HCT116 (cell line): Measurements from ENCODE around the gene KAZN. TPM values are rescaled to one million over a fixed set of nuclear protein-coding genes. Genes with fewer than 3 reads are reported as not detected.

Source experiments
- ATAC-seq: fragments of 200-7000 bp; cut with Tn5 transposase; 2 replicates; pipeline ENCODE4 v1.9.1; 2020; ENCODE audit warnings: mild to moderate bottlenecking, moderate library complexity
- BruUV-seq: library from RNA; stranded (reverse); fragments of 400-500 nt; replicated peaks from 2 replicates; lab custom pipeline; 2021; lab: Mats Ljungman, UMichigan
- CTCF ChIA-PET: fragments of 300-600 bp; sonication (Branson Sonifier 250); formaldehyde crosslinking; loops from one replicate; lab custom pipeline; 2021; ENCODE audit warnings: antibody characterized with exemption; lab: Charles Lee
- POLR2A ChIA-PET: fragments of 300-600, 350-600 bp; sonication (Branson Sonifier 250); formaldehyde crosslinking; loops from one replicate; lab custom pipeline; 2021; ENCODE audit warnings: antibody characterized with exemption; lab: Charles Lee
- RAD21 ChIA-PET, 2 experiments: fragments of 300-600 bp; sonication (Branson Sonifier 250); formaldehyde crosslinking; loops; one replicate each; lab custom pipeline; 2023; ENCODE audit warnings: low total read pairs in 2 of 2; ENCODE audit not compliant: uncharacterized antibody in 2 of 2, unreplicated experiment in 2 of 2, low non-redundant PET in 1 of 2; lab: Charles Lee
- DNase-seq: peaks from one replicate; pipeline ENCODE4 v3.0.0-alpha.2; 2010; ENCODE audit warnings: low read depth, low spot score
- H2AFZ ChIP-seq: fragments of 200-600 bp; shearing (Covaris generic), sonication (generic); 2 replicates; pipeline ENCODE4 v1.6.1; 2017; ENCODE audit warnings: low read depth, mixed run types, mixed read lengths, antibody characterized with exemption, low read length; ENCODE audit not compliant: poor library complexity, severe bottlenecking
- H3K27ac ChIP-seq: 2 replicates; pipeline ENCODE4 v1.5.1; 2012; ENCODE audit warnings: low read depth, low read length
- H3K27me3 ChIP-seq: fragments of 200-600 bp; sonication (generic); 2 replicates; pipeline ENCODE4 v1.6.1; 2016; ENCODE audit warnings: mixed run types, low read length, mixed read lengths; ENCODE audit not compliant: insufficient read depth
- H3K36me3 ChIP-seq, 2 experiments: fragments of 200-500 bp in 1 of 2; fragments of 200-600 bp in 1 of 2; sonication (Bioruptor generic) in 1 of 2; sonication (generic) in 1 of 2; 2 replicates each; pipeline versions ENCODE4 v1.5.1 to v1.6.1; 2014 to 2016; ENCODE audit warnings: low read length in 2 of 2, inconsistent platforms in 1 of 2, mixed read lengths in 1 of 2, mixed run types in 1 of 2; ENCODE audit not compliant: insufficient read depth in 2 of 2, control insufficient read depth in 1 of 2
- H3K4me1 ChIP-seq, 2 experiments: fragments of 200-600 bp in 1 of 2; sonication (generic) in 1 of 2; 2 replicates each; pipeline versions ENCODE4 v1.5.1 to v1.6.1; 2012 to 2017; ENCODE audit warnings: low read length in 2 of 2, inconsistent platforms in 1 of 2, mild to moderate bottlenecking in 1 of 2, mixed read lengths in 1 of 2, mixed run types in 1 of 2, moderate library complexity in 1 of 2; ENCODE audit not compliant: insufficient read depth in 2 of 2, control insufficient read depth in 1 of 2
- H3K4me2 ChIP-seq: fragments of 200-600 bp; sonication (generic); 2 replicates; pipeline ENCODE4 v1.6.1; 2017; ENCODE audit warnings: mixed run types, low read length, mixed read lengths
- H3K4me3 ChIP-seq, 2 experiments: fragments of 200-600 bp in 1 of 2; sonication (generic) in 1 of 2; replicated peaks in 1 of 2; 2 replicates each; pipeline ENCODE4 v1.5.1; 2011 to 2016; ENCODE audit warnings: low read length in 2 of 2, control low read depth in 1 of 2, low read depth in 1 of 2, mild to moderate bottlenecking in 1 of 2, mixed read lengths in 1 of 2, mixed run types in 1 of 2
- H3K79me2 ChIP-seq: fragments of 200-600 bp; sonication (generic); 2 replicates; pipeline ENCODE4 v1.6.1; 2017; ENCODE audit warnings: mild to moderate bottlenecking, mixed run types, low read length, moderate library complexity, mixed read lengths; ENCODE audit not compliant: insufficient read depth
- H3K9ac ChIP-seq: fragments of 200-600 bp; sonication (generic); 2 replicates; pipeline ENCODE4 v1.6.1; 2016; ENCODE audit warnings: low read length, mixed read lengths
- H3K9me2 ChIP-seq: fragments of 200-600 bp; sonication (generic), shearing (Covaris generic); 2 replicates; pipeline ENCODE4 v1.6.1; 2017; ENCODE audit warnings: mixed run types, mild to moderate bottlenecking, moderate library complexity; ENCODE audit not compliant: insufficient read depth
- H3K9me3 ChIP-seq, 2 experiments: fragments of 200-500 bp in 1 of 2; fragments of 200-600 bp in 1 of 2; sonication (Bioruptor generic) in 1 of 2; sonication (generic) in 1 of 2; 2 replicates each; pipeline ENCODE4 v1.6.1; 2014 to 2017; ENCODE audit warnings: low read length in 2 of 2, mixed read lengths in 2 of 2, inconsistent platforms in 1 of 2, low read depth in 1 of 2, mild to moderate bottlenecking in 1 of 2, mixed run types in 1 of 2, moderate library complexity in 1 of 2; ENCODE audit not compliant: control insufficient read depth in 1 of 2, insufficient read depth in 1 of 2
- H4K20me1 ChIP-seq: fragments of 200-600 bp; sonication (generic), shearing (Covaris generic); 2 replicates; pipeline ENCODE4 v1.6.1; 2017; ENCODE audit warnings: mixed run types, mild to moderate bottlenecking, moderate library complexity; ENCODE audit not compliant: insufficient read depth
- ATF3 ChIP-seq: IDR thresholded peaks from 2 replicates; pipeline ENCODE4 v1.6.1; 2012
- EZH2 ChIP-seq: fragments of 200-600 bp; sonication (generic); IDR thresholded peaks from 2 replicates; pipeline ENCODE4 v1.6.1; 2017; ENCODE audit warnings: antibody characterized with exemption, mixed run types
- FOSL1 ChIP-seq: IDR thresholded peaks from 2 replicates; pipeline ENCODE4 v1.6.1; 2012; ENCODE audit warnings: low read depth
- POLR2AphosphoS5 ChIP-seq: IDR thresholded peaks from 2 replicates; pipeline ENCODE4 v1.6.1; 2011; ENCODE audit warnings: mild to moderate bottlenecking, low read depth, low read length, moderate library complexity
- RAD21 ChIP-seq: IDR thresholded peaks from 2 replicates; pipeline ENCODE4 v1.6.1; 2012; ENCODE audit warnings: low read depth, mild to moderate bottlenecking
- ZNF274 ChIP-seq: fragments of 200-500 bp; sonication (Bioruptor generic); IDR thresholded peaks from 2 replicates; pipeline ENCODE4 v1.6.1; 2014; ENCODE audit warnings: mild to moderate bottlenecking, low read depth, low read length, inconsistent platforms
- intact Hi-C: fragments of 100-400 bp; cut with micrococcal nuclease; formaldehyde crosslinking; loops from 2 replicates; pipeline ENCODE4 v1.10.0; 2022
- total RNA-seq: library from RNA; stranded (reverse); gene quantifications from one replicate; pipeline ENCODE4 v1.2.1, GENCODE V29; 2021; ENCODE audit not compliant: unreplicated experiment
- TF ChIP-seq, protein P1 (sequence below): IDR thresholded peaks from 2 replicates; pipeline ENCODE4 v1.6.1; 2012; ENCODE audit warnings: low read depth
- TF ChIP-seq, protein P2 (sequence below): IDR thresholded peaks from 2 replicates; pipeline ENCODE4 v1.6.1; 2011; ENCODE audit warnings: mild to moderate bottlenecking, low read length, moderate library complexity; ENCODE audit not compliant: insufficient replicate concordance; ENCODE audit errors: extremely low read depth

The KAZN gene
- total RNA-seq, 1 experiment from 2014 or later: 13.4 TPM

DNA sequence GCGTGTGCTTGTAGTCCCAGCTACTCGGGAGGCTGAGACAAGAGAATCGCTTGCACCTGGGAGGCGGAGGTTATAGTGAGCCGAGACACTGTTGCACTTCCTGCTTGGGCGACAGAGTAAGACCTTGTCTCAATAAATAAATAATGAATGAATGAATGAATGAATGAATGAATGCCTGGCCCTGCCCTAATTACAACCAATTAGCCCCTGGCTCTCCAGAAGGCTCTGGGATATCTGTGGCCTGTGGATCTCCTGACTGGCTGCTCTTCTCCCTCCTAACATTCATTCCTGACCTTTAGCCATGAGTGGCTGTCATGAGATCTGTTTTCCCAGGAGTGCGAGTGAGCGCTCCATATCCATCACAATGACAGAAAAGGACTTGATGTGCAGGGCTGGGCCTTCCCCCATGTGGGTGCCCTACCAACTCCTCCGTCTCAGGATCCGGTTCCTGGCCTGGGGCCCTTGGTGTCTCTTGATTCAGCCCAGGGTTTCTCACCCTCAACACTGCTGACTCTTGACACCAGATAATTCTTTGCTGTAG, 311.5 kb downstream of the KAZN start (continued):
- TF ChIP-seq, protein P1, sequence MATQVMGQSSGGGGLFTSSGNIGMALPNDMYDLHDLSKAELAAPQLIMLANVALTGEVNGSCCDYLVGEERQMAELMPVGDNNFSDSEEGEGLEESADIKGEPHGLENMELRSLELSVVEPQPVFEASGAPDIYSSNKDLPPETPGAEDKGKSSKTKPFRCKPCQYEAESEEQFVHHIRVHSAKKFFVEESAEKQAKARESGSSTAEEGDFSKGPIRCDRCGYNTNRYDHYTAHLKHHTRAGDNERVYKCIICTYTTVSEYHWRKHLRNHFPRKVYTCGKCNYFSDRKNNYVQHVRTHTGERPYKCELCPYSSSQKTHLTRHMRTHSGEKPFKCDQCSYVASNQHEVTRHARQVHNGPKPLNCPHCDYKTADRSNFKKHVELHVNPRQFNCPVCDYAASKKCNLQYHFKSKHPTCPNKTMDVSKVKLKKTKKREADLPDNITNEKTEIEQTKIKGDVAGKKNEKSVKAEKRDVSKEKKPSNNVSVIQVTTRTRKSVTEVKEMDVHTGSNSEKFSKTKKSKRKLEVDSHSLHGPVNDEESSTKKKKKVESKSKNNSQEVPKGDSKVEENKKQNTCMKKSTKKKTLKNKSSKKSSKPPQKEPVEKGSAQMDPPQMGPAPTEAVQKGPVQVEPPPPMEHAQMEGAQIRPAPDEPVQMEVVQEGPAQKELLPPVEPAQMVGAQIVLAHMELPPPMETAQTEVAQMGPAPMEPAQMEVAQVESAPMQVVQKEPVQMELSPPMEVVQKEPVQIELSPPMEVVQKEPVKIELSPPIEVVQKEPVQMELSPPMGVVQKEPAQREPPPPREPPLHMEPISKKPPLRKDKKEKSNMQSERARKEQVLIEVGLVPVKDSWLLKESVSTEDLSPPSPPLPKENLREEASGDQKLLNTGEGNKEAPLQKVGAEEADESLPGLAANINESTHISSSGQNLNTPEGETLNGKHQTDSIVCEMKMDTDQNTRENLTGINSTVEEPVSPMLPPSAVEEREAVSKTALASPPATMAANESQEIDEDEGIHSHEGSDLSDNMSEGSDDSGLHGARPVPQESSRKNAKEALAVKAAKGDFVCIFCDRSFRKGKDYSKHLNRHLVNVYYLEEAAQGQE: no peak
- TF ChIP-seq ZNF274 (no peak), POLR2AphosphoS5 (no peak), RAD21 (no peak), EZH2 (no peak)

DNA sequence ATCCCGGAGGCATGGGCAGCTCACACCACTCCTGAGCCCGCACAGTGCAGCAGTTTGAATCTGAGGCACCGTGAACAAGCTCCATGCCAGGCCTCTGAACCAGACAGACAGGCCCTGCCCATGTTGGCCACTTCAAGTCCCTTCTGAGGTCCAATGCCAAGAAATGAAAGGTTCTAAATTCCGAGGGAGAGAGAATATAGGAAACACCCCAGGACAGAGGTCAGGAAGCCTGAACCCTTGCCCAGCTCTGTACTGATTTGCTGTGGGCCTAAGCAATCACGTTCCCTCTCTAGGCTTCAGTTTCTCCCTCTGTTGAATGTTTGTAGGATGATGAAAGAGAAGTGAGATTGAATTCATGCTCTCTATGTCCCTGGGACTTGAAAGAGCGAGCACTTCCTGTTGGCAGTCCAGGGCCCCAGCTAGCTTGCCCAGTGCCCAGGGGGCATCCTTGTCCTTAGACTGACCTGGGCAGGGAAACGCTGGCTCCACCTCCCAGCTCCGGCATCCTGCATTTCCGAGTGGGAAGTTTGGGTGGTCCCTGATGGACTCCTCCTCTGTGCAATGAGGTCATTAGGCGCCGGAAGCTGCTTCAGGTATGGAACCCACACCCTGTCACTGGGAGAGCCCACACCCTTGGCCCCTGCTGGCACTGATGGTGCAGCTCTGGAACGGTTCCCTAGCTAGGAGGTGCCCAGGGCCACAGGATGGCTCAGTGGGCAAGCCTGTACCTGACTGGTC, 312.7 kb downstream of the KAZN start:
- no peaks in the 10 kb centered on the region for H3K36me3 ChIP-seq
- no peaks in the 10 kb centered on the region for H3K27me3 ChIP-seq
- TF ChIP-seq EZH2 (no peak), FOSL1 (no peak), ATF3 (no peak), POLR2AphosphoS5 (no peak)
- TF ChIP-seq, protein P2, sequence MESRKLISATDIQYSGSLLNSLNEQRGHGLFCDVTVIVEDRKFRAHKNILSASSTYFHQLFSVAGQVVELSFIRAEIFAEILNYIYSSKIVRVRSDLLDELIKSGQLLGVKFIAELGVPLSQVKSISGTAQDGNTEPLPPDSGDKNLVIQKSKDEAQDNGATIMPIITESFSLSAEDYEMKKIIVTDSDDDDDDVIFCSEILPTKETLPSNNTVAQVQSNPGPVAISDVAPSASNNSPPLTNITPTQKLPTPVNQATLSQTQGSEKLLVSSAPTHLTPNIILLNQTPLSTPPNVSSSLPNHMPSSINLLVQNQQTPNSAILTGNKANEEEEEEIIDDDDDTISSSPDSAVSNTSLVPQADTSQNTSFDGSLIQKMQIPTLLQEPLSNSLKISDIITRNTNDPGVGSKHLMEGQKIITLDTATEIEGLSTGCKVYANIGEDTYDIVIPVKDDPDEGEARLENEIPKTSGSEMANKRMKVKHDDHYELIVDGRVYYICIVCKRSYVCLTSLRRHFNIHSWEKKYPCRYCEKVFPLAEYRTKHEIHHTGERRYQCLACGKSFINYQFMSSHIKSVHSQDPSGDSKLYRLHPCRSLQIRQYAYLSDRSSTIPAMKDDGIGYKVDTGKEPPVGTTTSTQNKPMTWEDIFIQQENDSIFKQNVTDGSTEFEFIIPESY: no peak
- intact Hi-C loops: no loop called here
- no peak overlapping the region for H3K4me3 ChIP-seq
- peaks cover 5 to 10% of the 10 kb centered on the region in 2 experiments; a peak in 2 of 4 replicates for H3K4me1 ChIP-seq
- ChIA-PET POLR2A (no interaction called here), CTCF (no interaction called here), RAD21 (no interaction called here)
- H3K9ac ChIP-seq: no peak overlapping the region
- H3K27ac ChIP-seq: no peak overlapping the region
- H3K4me2 ChIP-seq: no peak overlapping the region
- no peaks in the 10 kb centered on the region for H3K9me3 ChIP-seq
- no peaks in the 10 kb centered on the region for H3K9me2 ChIP-seq
- no peak overlapping the region for H2AFZ ChIP-seq
- ATAC-seq (no peak), DNase-seq (no peak)
- H3K79me2 ChIP-seq: no peaks in the 10 kb centered on the region
- no TSS peak for BruUV-seq
- H4K20me1 ChIP-seq: no peaks in the 10 kb centered on the region
